Thymus (tissue), 11 donors: ENCODE results near the gene SNAPIN. TPM values are rescaled to one million over a fixed set of nuclear protein-coding genes. Genes with fewer than 3 reads are reported as not detected.
"Not testable (repeated sequence)": the region's sequence is repeated elsewhere in the genome, so short reads cannot be mapped to it uniquely, and the experiment has no call there.

Experiments
- DNase-seq, 9 donors: peaks; one replicate each; pipeline ENCODE4 v3.0.0-alpha.2; 2013; ENCODE audit warnings: low spot score in 9 of 9, low read depth in 6 of 9, missing footprints in 1 of 9
- H3K27ac ChIP-seq, 2 donors: one replicate each; pipeline ENCODE4 v1.5.1; 2013; ENCODE audit warnings: control low read depth in 1 of 2, low read depth in 1 of 2, low read length in 1 of 2, mild to moderate bottlenecking in 1 of 2, moderate library complexity in 1 of 2
- H3K27me3 ChIP-seq, 2 donors: one replicate each; pipeline ENCODE4 v1.5.1; 2013; ENCODE audit warnings: low read length in 1 of 2; ENCODE audit not compliant: control insufficient read depth in 2 of 2, insufficient read depth in 1 of 2
- H3K36me3 ChIP-seq, 2 donors: one replicate each; pipeline ENCODE4 v1.5.1; 2013; ENCODE audit warnings: low read length in 1 of 2, mild to moderate bottlenecking in 1 of 2, moderate library complexity in 1 of 2; ENCODE audit not compliant: control insufficient read depth in 2 of 2, insufficient read depth in 2 of 2
- H3K4me1 ChIP-seq, 2 donors: one replicate each; pipeline ENCODE4 v1.5.1; 2013; ENCODE audit warnings: low read length in 2 of 2; ENCODE audit not compliant: control insufficient read depth in 2 of 2, insufficient read depth in 2 of 2
- H3K4me3 ChIP-seq, 2 donors: one replicate each; pipeline ENCODE4 v1.5.1; 2013; ENCODE audit warnings: low read length in 2 of 2, control low read depth in 1 of 2, mild to moderate bottlenecking in 1 of 2
- H3K9me3 ChIP-seq, 2 donors: one replicate each; pipeline ENCODE4 v1.5.1; 2013; ENCODE audit warnings: low read length in 1 of 2, mild to moderate bottlenecking in 1 of 2; ENCODE audit not compliant: control insufficient read depth in 2 of 2, insufficient read depth in 1 of 2
- WGBS: extraction: QIAGEN DNeasy Blood & Tissue Kit; methylation state at CpG from one replicate; pipeline ENCODE4 v1.1.7; 2013; 5-methylcytosine and 5-hydroxymethylcytosine counted together
- polyA plus RNA-seq: library from polyadenylated mRNA; stranded (reverse); fragments of 200-250 nt; gene quantifications from one replicate; pipeline ENCODE4 v1.2.3, GENCODE V29; 2013
- total RNA-seq: library from RNA; stranded (reverse); fragments of 120-200 nt; gene quantifications from one replicate; pipeline ENCODE4 v1.2.4, GENCODE V29; 2013
- donor health status: healthy.

Gene SNAPIN
- total and polyA plus RNA-seq, 2 donors: 48.2 to 50.3 TPM

GRCh38 chr1:153639280-153639679 lies 19.2 kb upstream of the SNAPIN start:
- H3K36me3 ChIP-seq: peaks cover 75 to 87% of the 10 kb centered on the region in 2 donors
- H3K9me3 ChIP-seq: no peaks in the 10 kb centered on the region
- DNase-seq: no peak
- no peak overlapping the region for H3K4me3 ChIP-seq
- H3K27ac ChIP-seq: no peak overlapping the region
- 98% methylated on average over 3 of the region's 3 CpGs for WGBS
- H3K4me1 ChIP-seq: peaks cover 14% of the 10 kb centered on the region in 2 donors
- no peaks in the 10 kb centered on the region for H3K27me3 ChIP-seq

- H3K4me1 ChIP-seq: peaks cover 10 to 14% of the 10 kb centered on the region in 2 donors
- peaks cover 80 to 95% of the 10 kb centered on the region in 2 donors for H3K36me3 ChIP-seq
- DNase-seq, H3K4me3 ChIP-seq, H3K9me3 ChIP-seq, H3K27ac ChIP-seq, H3K27me3 ChIP-seq: not testable (repeated sequence)
- 98% methylated on average over 5 of the region's 5 CpGs for WGBS
Observed at GRCh38 chr1:153640213-153640612, 18.3 kb upstream of the SNAPIN start.

DNA sequence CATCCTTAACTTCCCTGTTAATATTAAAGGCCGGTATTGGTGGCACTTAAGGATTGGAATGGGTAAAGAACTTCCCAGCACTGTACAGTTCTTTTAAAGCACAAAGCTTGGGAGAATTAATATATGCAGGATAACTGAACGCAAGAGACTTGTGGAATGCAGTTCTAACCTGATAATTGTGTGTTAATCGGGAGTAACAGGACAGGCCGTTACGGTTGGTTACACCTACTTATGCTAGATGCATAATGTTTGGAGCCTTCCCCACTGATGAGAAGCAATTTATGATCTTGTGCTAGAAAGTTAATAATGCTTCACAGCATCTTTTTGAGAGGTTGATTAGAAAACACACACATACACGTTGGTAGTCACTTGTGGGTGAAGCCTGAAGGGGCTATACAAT lies 17.6 kb upstream of the SNAPIN start:
- H3K4me1 ChIP-seq: peaks cover 4 to 11% of the 10 kb centered on the region in 2 donors
- H3K9me3 ChIP-seq: no peaks in the 10 kb centered on the region
- H3K36me3 ChIP-seq: peaks cover 85 to 98% of the 10 kb centered on the region in 2 donors
- H3K27ac ChIP-seq: no peak overlapping the region
- no peak overlapping the region for H3K4me3 ChIP-seq
- H3K27me3 ChIP-seq: no peaks in the 10 kb centered on the region
- no peak for DNase-seq
- 90% methylated on average over 6 of the region's 6 CpGs for WGBS

- H3K9me3 ChIP-seq: no peaks in the 10 kb centered on the region
- H3K4me1 ChIP-seq: peaks cover 4 to 7% of the 10 kb centered on the region in 2 donors
- 96% methylated on average over 11 of the region's 11 CpGs for WGBS
Observed at GRCh38 chr1:153642161-153642560, 16.3 kb upstream of the SNAPIN start.

GRCh38 chr1:153643100-153643499 lies 15.4 kb upstream of the SNAPIN start:
- Histone ChIP-seq H3K27me3 (no peaks in the 10 kb centered on the region), H3K27ac (no peak overlapping the region), H3K9me3 (no peaks in the 10 kb centered on the region), H3K4me1 (peaks cover 7% of the 10 kb centered on the region in 2 donors), H3K36me3 (peaks cover 82 to 92% of the 10 kb centered on the region in 2 donors), H3K4me3 (no peak overlapping the region)
- 99% methylated on average over 11 of the region's 11 CpGs for WGBS
- no peak for DNase-seq

More at GRCh38 chr1:153642161-153642560, 16.3 kb upstream of the SNAPIN start:
- Histone ChIP-seq H3K4me3 (no peak overlapping the region), H3K27ac (no peak overlapping the region), H3K27me3 (no peaks in the 10 kb centered on the region), H3K36me3 (peaks cover 86 to 96% of the 10 kb centered on the region in 2 donors)
- DNase-seq: no peak

DNA sequence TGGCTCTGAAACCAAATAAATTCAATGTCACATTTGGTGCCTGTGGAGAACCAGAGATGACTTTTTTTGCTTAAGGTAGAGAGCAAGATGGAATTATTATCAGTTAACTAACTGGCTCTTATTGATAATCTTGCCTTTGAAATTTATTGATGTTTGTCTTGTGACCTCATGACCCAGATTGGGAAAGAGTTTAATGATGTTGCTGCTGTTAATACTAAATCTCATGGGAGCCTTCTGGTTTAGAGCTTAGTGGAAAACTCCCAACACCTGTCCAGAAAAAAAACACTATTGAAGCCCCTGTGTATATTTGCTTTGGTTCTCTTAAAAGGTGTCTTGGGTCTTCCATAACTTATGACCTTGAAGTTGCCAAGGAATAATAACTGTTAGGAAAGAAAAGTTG lies 14.7 kb upstream of the SNAPIN start:
- H3K36me3 ChIP-seq: peaks cover 78 to 85% of the 10 kb centered on the region in 2 donors
- no peak for DNase-seq
- H3K9me3 ChIP-seq: no peaks in the 10 kb centered on the region
- peaks cover 9 to 12% of the 10 kb centered on the region in 2 donors for H3K4me1 ChIP-seq
- no peak overlapping the region for H3K27ac ChIP-seq
- H3K27me3 ChIP-seq: no peaks in the 10 kb centered on the region
- H3K4me3 ChIP-seq: no peak overlapping the region

- WGBS: 95% methylated on average over 5 of the region's 5 CpGs
- no peak for DNase-seq
- no peak overlapping the region for H3K4me3 ChIP-seq
- peaks cover 50 to 55% of the 10 kb centered on the region in 2 donors for H3K36me3 ChIP-seq
- no peaks in the 10 kb centered on the region for H3K27me3 ChIP-seq
- H3K4me1 ChIP-seq: peaks cover 19 to 29% of the 10 kb centered on the region in 2 donors
- no peaks in the 10 kb centered on the region for H3K9me3 ChIP-seq
- peak overlapping the region in 1 of 2 donors; percentile 42 for H3K27ac ChIP-seq
Observed at GRCh38 chr1:153646672-153647345, 11.7 kb upstream of the SNAPIN start.

DNA sequence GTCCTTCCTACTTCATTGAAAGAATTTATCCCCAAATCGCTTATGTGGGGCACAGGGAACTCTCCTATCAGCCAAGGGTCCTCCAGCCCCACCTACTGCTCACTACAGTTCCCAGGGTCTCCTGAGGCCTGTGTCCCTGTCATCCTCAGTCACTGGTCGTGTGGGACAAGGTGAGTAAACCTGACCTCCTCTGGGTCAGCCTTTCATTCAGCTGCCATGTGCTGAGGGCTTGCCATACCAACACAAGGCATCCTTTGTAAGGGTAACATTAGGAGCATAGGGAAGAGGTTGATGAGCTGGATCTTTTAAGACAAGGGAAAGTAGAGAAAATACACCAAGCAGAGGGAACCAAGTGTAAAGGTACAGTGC lies 11.2 kb upstream of the SNAPIN start:
- H3K36me3 ChIP-seq: peaks cover 44 to 49% of the 10 kb centered on the region in 2 donors
- DNase-seq: no peak
- 89% methylated on average over 2 of the region's 2 CpGs for WGBS
- H3K9me3 ChIP-seq: no peaks in the 10 kb centered on the region
- no peaks in the 10 kb centered on the region for H3K27me3 ChIP-seq
- H3K4me1 ChIP-seq: peaks cover 19 to 30% of the 10 kb centered on the region in 2 donors
- no peak overlapping the region for H3K4me3 ChIP-seq
- H3K27ac ChIP-seq: peak overlapping the region in 1 of 2 donors; percentile 31

- H3K9me3 ChIP-seq: no peaks in the 10 kb centered on the region
Observed at GRCh38 chr1:153648000-153648643, 10.4 kb upstream of the SNAPIN start.

More at GRCh38 chr1:153648000-153648643, 10.4 kb upstream of the SNAPIN start:
- 93% methylated on average over 10 of the region's 10 CpGs for WGBS
- Histone ChIP-seq H3K4me1 (peaks cover 19 to 30% of the 10 kb centered on the region in 2 donors), H3K27ac (peak overlapping the region in 1 of 2 donors; percentile 42), H3K36me3 (peaks cover 38 to 41% of the 10 kb centered on the region in 2 donors), H3K27me3 (no peaks in the 10 kb centered on the region), H3K4me3 (no peak overlapping the region)
- no peak for DNase-seq
